ENCODE data around the gene RALGDS.
"Not testable (repeated sequence)": the region's sequence is repeated elsewhere in the genome, so short reads cannot be mapped to it uniquely, and the experiment has no call there.

The RALGDS gene

GRCh38 chr9:133074111-133074651, 46.9 kb downstream of the RALGDS start:
- Histone ChIP-seq H3K36me3 (ENCODE audit: control insufficient read depth, insufficient read depth, low read length) (no peaks in the 10 kb centered on the region), H3K4me3 (ENCODE audit: insufficient read depth, low read depth, low read length, poor library complexity, severe bottlenecking) (no peak overlapping the region), H3K27me3 (replicated peaks; ENCODE audit: control insufficient read depth, insufficient read depth, low read length, poor library complexity, severe bottlenecking) (no peaks in the 10 kb centered on the region), H3K9me3 (ENCODE audit: control insufficient read depth, low read length) (no peaks in the 10 kb centered on the region), H3K4me1 (ENCODE audit: control insufficient read depth, insufficient read depth, low read length, poor library complexity, severe bottlenecking) (no peaks in the 10 kb centered on the region), H3K27ac (ENCODE audit: insufficient read depth, low read length, poor library complexity, severe bottlenecking) (no peak overlapping the region)
- no peak for DNase-seq

- no peaks in the 10 kb centered on the region for H3K36me3 ChIP-seq (ENCODE audit: control insufficient read depth, insufficient read depth, low read length)
- no peaks in the 10 kb centered on the region for H3K4me1 ChIP-seq (ENCODE audit: control insufficient read depth, insufficient read depth, low read length, poor library complexity, severe bottlenecking)
- no peaks in the 10 kb centered on the region for H3K9me3 ChIP-seq (ENCODE audit: control insufficient read depth, low read length)
- H3K27me3 ChIP-seq (replicated peaks; ENCODE audit: control insufficient read depth, insufficient read depth, low read length, poor library complexity, severe bottlenecking): no peaks in the 10 kb centered on the region
- H3K27ac ChIP-seq (ENCODE audit: insufficient read depth, low read length, poor library complexity, severe bottlenecking): no peak overlapping the region
- no peak for DNase-seq
- no peak overlapping the region for H3K4me3 ChIP-seq (ENCODE audit: insufficient read depth, low read depth, low read length, poor library complexity, severe bottlenecking)
Measured at GRCh38 chr9:133073086-133074014, 47.7 kb downstream of the RALGDS start.

- H3K36me3 ChIP-seq (ENCODE audit: control insufficient read depth, insufficient read depth, low read length); H3K27me3 ChIP-seq (replicated peaks; ENCODE audit: control insufficient read depth, insufficient read depth, low read length, poor library complexity, severe bottlenecking); DNase-seq: not testable (repeated sequence)
Measured at GRCh38 chr9:133072210-133072609, 48.8 kb downstream of the RALGDS start.

GRCh38 chr9:133071484-133072150, 49.4 kb downstream of the RALGDS start:
- no peaks in the 10 kb centered on the region for H3K9me3 ChIP-seq (ENCODE audit: control insufficient read depth, low read length)
- no peaks in the 10 kb centered on the region for H3K4me1 ChIP-seq (ENCODE audit: control insufficient read depth, insufficient read depth, low read length, poor library complexity, severe bottlenecking)
- DNase-seq: no peak

More at GRCh38 chr9:133072210-133072609, 48.8 kb downstream of the RALGDS start:
- H3K9me3 ChIP-seq (ENCODE audit: control insufficient read depth, low read length); H3K4me3 ChIP-seq (ENCODE audit: insufficient read depth, low read depth, low read length, poor library complexity, severe bottlenecking); H3K27ac ChIP-seq (ENCODE audit: insufficient read depth, low read length, poor library complexity, severe bottlenecking); H3K4me1 ChIP-seq (ENCODE audit: control insufficient read depth, insufficient read depth, low read length, poor library complexity, severe bottlenecking): not testable (repeated sequence)

GRCh38 chr9:133070985-133071384, 50.1 kb downstream of the RALGDS start:
- H3K9me3 ChIP-seq (ENCODE audit: control insufficient read depth, low read length); H3K36me3 ChIP-seq (ENCODE audit: control insufficient read depth, insufficient read depth, low read length); H3K4me3 ChIP-seq (ENCODE audit: insufficient read depth, low read depth, low read length, poor library complexity, severe bottlenecking); H3K4me1 ChIP-seq (ENCODE audit: control insufficient read depth, insufficient read depth, low read length, poor library complexity, severe bottlenecking); H3K27ac ChIP-seq (ENCODE audit: insufficient read depth, low read length, poor library complexity, severe bottlenecking); DNase-seq; H3K27me3 ChIP-seq (replicated peaks; ENCODE audit: control insufficient read depth, insufficient read depth, low read length, poor library complexity, severe bottlenecking): not testable (repeated sequence)

More at GRCh38 chr9:133071484-133072150, 49.4 kb downstream of the RALGDS start:
- H3K27ac ChIP-seq (ENCODE audit: insufficient read depth, low read length, poor library complexity, severe bottlenecking): no peak overlapping the region
- no peak overlapping the region for H3K4me3 ChIP-seq (ENCODE audit: insufficient read depth, low read depth, low read length, poor library complexity, severe bottlenecking)
- no peaks in the 10 kb centered on the region for H3K27me3 ChIP-seq (replicated peaks; ENCODE audit: control insufficient read depth, insufficient read depth, low read length, poor library complexity, severe bottlenecking)
- H3K36me3 ChIP-seq (ENCODE audit: control insufficient read depth, insufficient read depth, low read length): no peaks in the 10 kb centered on the region

GRCh38 chr9:133070500-133070961, 50.5 kb downstream of the RALGDS start:
- H3K4me1 ChIP-seq (ENCODE audit: control insufficient read depth, insufficient read depth, low read length, poor library complexity, severe bottlenecking); DNase-seq; H3K4me3 ChIP-seq (ENCODE audit: insufficient read depth, low read depth, low read length, poor library complexity, severe bottlenecking); H3K36me3 ChIP-seq (ENCODE audit: control insufficient read depth, insufficient read depth, low read length); H3K27me3 ChIP-seq (replicated peaks; ENCODE audit: control insufficient read depth, insufficient read depth, low read length, poor library complexity, severe bottlenecking); H3K27ac ChIP-seq (ENCODE audit: insufficient read depth, low read length, poor library complexity, severe bottlenecking); H3K9me3 ChIP-seq (ENCODE audit: control insufficient read depth, low read length): not testable (repeated sequence)

- H3K4me3 ChIP-seq (ENCODE audit: insufficient read depth, low read depth, low read length, poor library complexity, severe bottlenecking); H3K4me1 ChIP-seq (ENCODE audit: control insufficient read depth, insufficient read depth, low read length, poor library complexity, severe bottlenecking); H3K27me3 ChIP-seq (replicated peaks; ENCODE audit: control insufficient read depth, insufficient read depth, low read length, poor library complexity, severe bottlenecking); H3K36me3 ChIP-seq (ENCODE audit: control insufficient read depth, insufficient read depth, low read length); H3K9me3 ChIP-seq (ENCODE audit: control insufficient read depth, low read length); H3K27ac ChIP-seq (ENCODE audit: insufficient read depth, low read length, poor library complexity, severe bottlenecking); DNase-seq: not testable (repeated sequence)
Measured at GRCh38 chr9:133068431-133068830, 52.6 kb downstream of the RALGDS start.

- H3K9me3 ChIP-seq (ENCODE audit: control insufficient read depth, low read length): no peaks in the 10 kb centered on the region
- H3K4me1 ChIP-seq (ENCODE audit: control insufficient read depth, insufficient read depth, low read length, poor library complexity, severe bottlenecking): no peaks in the 10 kb centered on the region
- H3K27ac ChIP-seq (ENCODE audit: insufficient read depth, low read length, poor library complexity, severe bottlenecking): no peak overlapping the region
- no peak overlapping the region for H3K4me3 ChIP-seq (ENCODE audit: insufficient read depth, low read depth, low read length, poor library complexity, severe bottlenecking)
- no peak for DNase-seq
- H3K36me3 ChIP-seq (ENCODE audit: control insufficient read depth, insufficient read depth, low read length): no peaks in the 10 kb centered on the region
- no peaks in the 10 kb centered on the region for H3K27me3 ChIP-seq (replicated peaks; ENCODE audit: control insufficient read depth, insufficient read depth, low read length, poor library complexity, severe bottlenecking)
Measured at GRCh38 chr9:133067813-133068212, 53.2 kb downstream of the RALGDS start.

GRCh38 chr9:133067006-133067405, 54.0 kb downstream of the RALGDS start:
- no peak for DNase-seq
- Histone ChIP-seq H3K36me3 (ENCODE audit: control insufficient read depth, insufficient read depth, low read length) (no peaks in the 10 kb centered on the region), H3K9me3 (ENCODE audit: control insufficient read depth, low read length) (no peaks in the 10 kb centered on the region), H3K4me3 (ENCODE audit: insufficient read depth, low read depth, low read length, poor library complexity, severe bottlenecking) (no peak overlapping the region), H3K4me1 (ENCODE audit: control insufficient read depth, insufficient read depth, low read length, poor library complexity, severe bottlenecking) (no peaks in the 10 kb centered on the region), H3K27ac (ENCODE audit: insufficient read depth, low read length, poor library complexity, severe bottlenecking) (no peak overlapping the region), H3K27me3 (replicated peaks; ENCODE audit: control insufficient read depth, insufficient read depth, low read length, poor library complexity, severe bottlenecking) (no peaks in the 10 kb centered on the region)
